ENCODE measurements around the gene THSD4. TPM values are rescaled to one million over a fixed set of nuclear protein-coding genes. Genes with fewer than 3 reads are reported as not detected.

The THSD4 gene
- total RNA-seq, 1 donor from 2014 or later: 66.8 TPM

DNA sequence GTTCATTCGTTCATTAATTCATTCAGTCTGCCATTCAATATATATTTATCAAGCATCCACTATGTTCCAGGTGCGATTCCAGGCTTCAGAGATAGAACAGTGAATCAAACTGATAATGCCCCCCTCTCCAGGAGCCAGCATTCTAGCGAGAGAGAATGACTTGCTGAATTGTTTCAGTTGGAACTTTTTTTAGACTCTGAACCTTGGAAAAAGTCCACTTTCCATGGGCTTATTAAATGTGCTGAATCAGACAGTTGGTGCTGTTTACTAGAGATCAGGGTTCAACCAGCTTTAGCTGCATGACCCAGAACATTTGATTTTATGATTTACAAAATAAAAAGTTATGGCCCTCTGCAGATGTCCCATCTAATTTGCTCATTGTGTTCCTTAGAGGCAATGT is 213.2 kb downstream of the THSD4 start:
- no peak for DNase-seq (ENCODE audit: extremely low spot score in 2 of 2)
- Histone ChIP-seq H3K27me3 (no peaks in the 10 kb centered on the region), H3K4me3 (no peak overlapping the region), H3K36me3 (no peaks in the 10 kb centered on the region), H3K9me3 (no peaks in the 10 kb centered on the region), H3K4me1 (peaks cover 54% of the 10 kb centered on the region), H3K27ac (peak overlapping the region; percentile 84)
- intact Hi-C loops (cut with DNase I): no loop called here
- TF ChIP-seq POLR2AphosphoS5 (IDR thresholded peaks at IDR 0.05; ENCODE audit: insufficient read depth in 1 of 2, low read depth in 1 of 2) (peak in 1 of 2 donors; percentile 32), POLR2A (IDR thresholded peaks at IDR 0.05) (no peak)

DNA sequence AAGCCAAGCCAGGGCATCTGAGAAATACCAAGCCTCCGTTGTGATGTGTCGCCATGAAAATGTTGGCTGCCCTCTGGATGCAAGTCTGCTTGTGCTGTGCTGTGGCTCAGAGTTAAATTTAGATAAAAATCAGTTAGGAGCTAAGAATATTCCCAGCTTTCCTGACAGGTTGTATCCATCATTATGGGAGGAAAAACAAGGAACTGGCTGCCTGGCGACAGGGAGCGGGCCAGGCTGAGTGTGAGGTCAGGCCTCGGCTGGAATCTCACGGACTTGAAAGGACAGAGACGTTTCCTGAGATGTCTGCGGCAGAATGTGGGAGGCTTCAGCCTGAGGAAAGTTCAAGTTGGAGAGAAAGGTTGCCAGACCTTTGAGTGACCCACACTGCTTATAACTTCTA is 213.8 kb downstream of the THSD4 start:
- peaks cover 58% of the 10 kb centered on the region for H3K4me1 ChIP-seq
- intact Hi-C loops (cut with DNase I): no loop called here
- H3K27ac ChIP-seq: peak overlapping the region; percentile 84
- H3K27me3 ChIP-seq: no peaks in the 10 kb centered on the region
- no peak overlapping the region for H3K4me3 ChIP-seq
- no peak for DNase-seq (ENCODE audit: extremely low spot score in 2 of 2)
- no peaks in the 10 kb centered on the region for H3K9me3 ChIP-seq
- H3K36me3 ChIP-seq: no peaks in the 10 kb centered on the region
- TF ChIP-seq POLR2A (IDR thresholded peaks at IDR 0.05) (no peak), POLR2AphosphoS5 (IDR thresholded peaks at IDR 0.05; ENCODE audit: insufficient read depth in 1 of 2, low read depth in 1 of 2) (no peak)
- TF ChIP-seq, protein P1, sequence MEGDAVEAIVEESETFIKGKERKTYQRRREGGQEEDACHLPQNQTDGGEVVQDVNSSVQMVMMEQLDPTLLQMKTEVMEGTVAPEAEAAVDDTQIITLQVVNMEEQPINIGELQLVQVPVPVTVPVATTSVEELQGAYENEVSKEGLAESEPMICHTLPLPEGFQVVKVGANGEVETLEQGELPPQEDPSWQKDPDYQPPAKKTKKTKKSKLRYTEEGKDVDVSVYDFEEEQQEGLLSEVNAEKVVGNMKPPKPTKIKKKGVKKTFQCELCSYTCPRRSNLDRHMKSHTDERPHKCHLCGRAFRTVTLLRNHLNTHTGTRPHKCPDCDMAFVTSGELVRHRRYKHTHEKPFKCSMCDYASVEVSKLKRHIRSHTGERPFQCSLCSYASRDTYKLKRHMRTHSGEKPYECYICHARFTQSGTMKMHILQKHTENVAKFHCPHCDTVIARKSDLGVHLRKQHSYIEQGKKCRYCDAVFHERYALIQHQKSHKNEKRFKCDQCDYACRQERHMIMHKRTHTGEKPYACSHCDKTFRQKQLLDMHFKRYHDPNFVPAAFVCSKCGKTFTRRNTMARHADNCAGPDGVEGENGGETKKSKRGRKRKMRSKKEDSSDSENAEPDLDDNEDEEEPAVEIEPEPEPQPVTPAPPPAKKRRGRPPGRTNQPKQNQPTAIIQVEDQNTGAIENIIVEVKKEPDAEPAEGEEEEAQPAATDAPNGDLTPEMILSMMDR (IDR thresholded peaks at IDR 0.05): no peak

DNA sequence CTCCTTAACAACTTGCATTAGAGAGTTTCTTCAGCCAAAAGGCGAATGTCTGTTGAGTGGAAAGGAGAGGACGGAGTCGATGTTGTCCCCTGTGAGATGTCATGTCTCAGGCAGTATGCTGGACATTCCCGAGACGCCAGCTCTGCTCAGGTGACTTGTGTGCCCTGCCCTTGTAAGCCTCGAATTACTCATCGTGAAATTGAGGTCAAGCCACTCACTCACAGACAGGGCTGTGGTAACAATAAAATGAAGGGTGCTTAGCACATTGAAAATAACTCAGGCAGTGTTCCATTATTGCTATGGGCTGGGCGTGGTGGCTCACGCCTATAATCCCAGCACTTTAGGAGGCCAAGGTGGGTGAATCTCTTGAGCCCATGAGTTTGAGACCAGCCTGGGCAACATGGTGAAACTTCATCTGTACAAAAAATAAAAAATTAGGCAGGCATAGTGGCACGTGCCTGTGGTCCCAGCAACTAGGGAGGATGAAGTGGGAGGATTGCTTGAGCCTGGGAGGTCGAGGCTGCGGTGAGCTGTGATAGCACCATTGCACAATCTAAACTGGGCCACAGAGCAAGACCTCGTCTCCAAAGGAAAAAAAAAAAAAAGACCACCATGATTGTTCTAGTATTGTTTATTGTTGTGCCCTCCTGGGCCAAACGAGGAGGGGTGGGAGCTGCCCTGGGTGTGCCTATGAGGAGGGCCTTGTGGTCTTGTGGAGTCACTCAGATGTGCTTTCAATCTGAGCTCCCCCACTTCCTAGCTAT is 214.4 kb downstream of the THSD4 start:
- H3K4me1 ChIP-seq: peaks cover 62% of the 10 kb centered on the region

DNA sequence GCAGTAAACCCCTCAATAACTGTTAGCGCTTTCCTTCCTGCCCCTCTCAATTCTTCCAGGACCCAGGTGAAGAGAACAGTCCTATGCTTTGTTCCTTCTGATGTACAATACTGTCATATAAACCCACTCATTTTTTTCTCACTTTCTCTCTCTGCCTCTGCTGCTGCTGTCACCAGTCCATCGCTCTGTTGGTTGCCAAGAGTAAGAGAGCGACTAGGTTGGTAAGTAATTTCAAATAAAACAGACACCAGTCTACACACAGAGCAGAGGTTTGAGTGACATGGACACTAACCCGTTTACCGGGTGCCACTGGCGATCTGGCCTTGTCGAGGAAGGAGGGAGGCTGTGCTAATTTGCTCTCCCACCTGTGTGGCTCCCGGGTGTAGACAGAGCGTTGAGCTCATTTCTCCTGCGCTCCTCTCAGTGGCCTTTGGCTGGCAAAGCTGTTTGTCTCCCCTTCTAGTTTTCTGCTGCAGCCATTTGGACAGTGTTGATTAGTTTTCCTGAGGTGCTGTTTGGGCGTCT is 215.4 kb downstream of the THSD4 start:
- intact Hi-C loops (cut with DNase I): loop anchor here (10.0 kb wide), 1 partner anchor 64 kb away; no protein-coding TSS in a partner anchor
- Histone ChIP-seq H3K27ac (peak overlapping the region; percentile 84), H3K4me1 (peaks cover 65% of the 10 kb centered on the region)

More for the DNA sequence above, 214.4 kb downstream of the THSD4 start:
- intact Hi-C loops (cut with DNase I): loop anchor here (10.0 kb wide), 1 partner anchor 65 kb away; no protein-coding TSS in a partner anchor
- Histone ChIP-seq H3K27ac (peak overlapping the region; percentile 84), H3K4me3 (no peak overlapping the region), H3K27me3 (no peaks in the 10 kb centered on the region), H3K9me3 (no peaks in the 10 kb centered on the region), H3K36me3 (no peaks in the 10 kb centered on the region)
- no peak for DNase-seq (ENCODE audit: extremely low spot score in 2 of 2)
- TF ChIP-seq, protein P1 (IDR thresholded peaks at IDR 0.05): no peak
- TF ChIP-seq POLR2AphosphoS5 (IDR thresholded peaks at IDR 0.05; ENCODE audit: insufficient read depth in 1 of 2, low read depth in 1 of 2) (peak in 1 of 2 donors; percentile 39), POLR2A (IDR thresholded peaks at IDR 0.05) (no peak)

DNA sequence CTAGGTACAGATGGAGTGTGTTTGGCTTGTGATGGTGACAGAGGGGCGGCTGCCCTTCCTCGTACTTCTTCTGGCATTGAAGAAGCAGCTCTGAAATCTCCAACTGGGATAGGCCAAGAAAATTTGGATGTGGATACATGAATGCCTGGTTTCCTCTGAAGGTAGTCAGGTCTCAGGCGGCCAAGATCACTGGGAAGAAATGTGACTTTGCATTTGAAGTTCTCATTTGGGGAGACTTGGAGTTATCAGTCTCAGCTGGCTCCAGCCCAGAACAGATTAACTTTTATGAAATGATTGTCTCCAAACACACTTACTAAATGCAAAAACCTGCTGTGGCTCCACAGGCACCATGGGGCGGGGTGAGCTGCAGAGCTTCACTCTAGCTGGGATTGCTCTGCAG is 215.9 kb downstream of the THSD4 start:
- H3K27ac ChIP-seq: peak overlapping the region; percentile 84

More for the DNA sequence above, 215.4 kb downstream of the THSD4 start:
- no peak for DNase-seq (ENCODE audit: extremely low spot score in 2 of 2)
- Histone ChIP-seq H3K36me3 (no peaks in the 10 kb centered on the region), H3K9me3 (no peaks in the 10 kb centered on the region), H3K4me3 (no peak overlapping the region), H3K27me3 (no peaks in the 10 kb centered on the region)
- TF ChIP-seq, protein P1 (IDR thresholded peaks at IDR 0.05): no peak
- TF ChIP-seq POLR2A (IDR thresholded peaks at IDR 0.05) (no peak), POLR2AphosphoS5 (IDR thresholded peaks at IDR 0.05; ENCODE audit: insufficient read depth in 1 of 2, low read depth in 1 of 2) (no peak)

More for the DNA sequence above, 215.9 kb downstream of the THSD4 start:
- intact Hi-C loops (cut with DNase I): loop anchor here (10.0 kb wide), 1 partner anchor 64 kb away; no protein-coding TSS in a partner anchor
- peaks cover 70% of the 10 kb centered on the region for H3K4me1 ChIP-seq
- H3K36me3 ChIP-seq: no peaks in the 10 kb centered on the region
- DNase-seq (ENCODE audit: extremely low spot score in 2 of 2): no peak
- H3K4me3 ChIP-seq: no peak overlapping the region
- no peaks in the 10 kb centered on the region for H3K27me3 ChIP-seq
- TF ChIP-seq POLR2A (IDR thresholded peaks at IDR 0.05) (no peak), POLR2AphosphoS5 (IDR thresholded peaks at IDR 0.05; ENCODE audit: insufficient read depth in 1 of 2, low read depth in 1 of 2) (no peak)
- TF ChIP-seq, protein P1 (IDR thresholded peaks at IDR 0.05): no peak
- H3K9me3 ChIP-seq: no peaks in the 10 kb centered on the region
